M059J (cell line): ENCODE measurements around the gene EFNA5. TPM values are rescaled to one million over a fixed set of nuclear protein-coding genes. Genes with fewer than 3 reads are reported as not detected.

Experiments
- DNase-seq: peaks from one replicate; pipeline ENCODE4 v3.0.0-alpha.2; 2012; ENCODE audit warnings: low read depth
- total RNA-seq: library from RNA; depleted of rRNA; stranded (reverse); fragments of >200 nt; shearing (Covaris generic); gene quantifications from 2 replicates; pipeline ENCODE4 v1.2.3, GENCODE V29; 2014

The EFNA5 gene
- total RNA-seq, 1 experiment from 2014 or later, result 2.5 TPM

- peak; percentile 93 for DNase-seq
Observed at GRCh38 chr5:107672211-107673038, 1.7 kb upstream of the EFNA5 start.

GRCh38 chr5:107671742-107672210, 1.0 kb upstream of the EFNA5 start:
- DNase-seq, result peak; percentile 78

- peak; percentile 43 for DNase-seq
Observed at GRCh38 chr5:107670087-107670931, 428 bp downstream of the EFNA5 start.

GRCh38 chr5:107669096-107670031, 1.4 kb downstream of the EFNA5 start:
- peak; percentile 51 for DNase-seq

DNA sequence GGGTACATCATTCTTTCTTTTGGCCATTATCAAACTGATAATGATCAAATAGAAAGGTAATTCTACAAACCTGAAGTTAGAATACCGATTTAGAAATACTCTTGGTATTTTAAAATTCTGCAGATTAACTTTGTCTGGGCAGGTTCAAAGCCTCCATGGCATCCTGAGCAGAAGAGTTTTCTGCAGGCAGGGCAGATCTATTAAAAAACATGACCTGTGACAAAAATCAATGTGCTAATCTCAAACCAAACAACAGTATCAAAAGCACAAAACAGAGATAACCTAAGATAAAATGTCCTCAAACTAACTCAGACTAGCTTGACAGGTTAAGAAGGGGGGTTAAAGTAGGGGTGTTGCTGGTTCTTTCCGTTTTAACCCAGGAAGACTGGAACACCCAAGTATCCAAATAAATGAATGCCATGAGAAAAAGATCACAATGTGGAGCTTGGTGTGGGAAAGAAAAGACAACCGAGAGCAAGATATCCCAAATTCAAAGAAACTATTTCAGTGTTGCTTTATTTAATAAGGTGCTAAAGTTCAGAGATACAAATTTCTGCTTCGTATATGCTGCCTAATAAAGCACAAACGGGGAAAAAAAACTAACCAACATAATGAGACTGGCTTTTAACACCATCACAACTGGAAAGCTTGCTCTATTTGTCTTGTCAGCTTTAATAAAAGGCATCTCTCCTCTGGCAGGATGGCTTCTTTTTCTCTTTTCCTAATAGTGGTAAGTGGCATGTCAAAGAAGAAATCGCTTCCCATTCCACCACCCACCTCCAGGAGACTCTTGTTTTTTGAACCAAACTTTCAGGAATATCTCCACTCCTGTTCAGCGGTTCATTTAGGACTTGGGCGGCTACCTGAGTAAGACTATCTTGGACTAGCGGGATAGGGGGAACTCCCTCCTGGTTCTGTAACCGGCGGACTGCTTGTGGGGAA, 2.3 kb downstream of the EFNA5 start:
- peak; percentile 3 for DNase-seq

GRCh38 chr5:107666051-107666655, 4.6 kb downstream of the EFNA5 start:
- no peak for DNase-seq

GRCh38 chr5:107665036-107665570, 5.6 kb downstream of the EFNA5 start:
- DNase-seq, result no peak

- no peak for DNase-seq
Observed at GRCh38 chr5:107663697-107664096, 7.0 kb downstream of the EFNA5 start.

GRCh38 chr5:107661650-107662044, 9.1 kb downstream of the EFNA5 start:
- no peak for DNase-seq

DNA sequence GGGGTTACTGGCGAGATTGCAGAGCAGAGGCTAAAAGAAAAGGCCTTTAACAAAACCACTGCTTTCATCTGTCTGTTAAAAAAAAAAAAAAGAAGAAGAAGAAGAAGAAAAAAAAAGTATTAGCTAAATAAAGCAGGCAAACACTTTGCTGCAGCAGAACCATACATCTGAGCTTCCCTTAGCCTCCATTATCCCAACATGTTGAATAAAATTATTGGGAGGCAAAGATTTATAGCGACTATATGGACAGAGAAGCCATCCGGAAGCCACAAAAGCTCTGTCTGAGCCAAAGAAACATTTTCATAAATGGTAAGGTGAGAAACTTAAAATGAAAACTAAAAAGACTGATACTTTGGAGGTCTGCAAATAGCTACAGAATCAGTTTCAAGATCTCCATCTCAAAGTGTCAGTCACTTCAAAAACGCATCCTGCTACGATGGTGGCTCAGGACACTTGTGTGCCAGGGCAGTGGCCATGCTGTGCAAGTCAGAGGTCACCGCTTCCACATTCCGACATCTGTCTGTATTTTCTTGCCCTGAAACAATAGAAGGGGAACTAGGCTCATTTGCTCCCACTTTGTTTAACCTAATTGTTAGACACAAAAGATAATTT, 9.6 kb downstream of the EFNA5 start:
- DNase-seq, result no peak

DNA sequence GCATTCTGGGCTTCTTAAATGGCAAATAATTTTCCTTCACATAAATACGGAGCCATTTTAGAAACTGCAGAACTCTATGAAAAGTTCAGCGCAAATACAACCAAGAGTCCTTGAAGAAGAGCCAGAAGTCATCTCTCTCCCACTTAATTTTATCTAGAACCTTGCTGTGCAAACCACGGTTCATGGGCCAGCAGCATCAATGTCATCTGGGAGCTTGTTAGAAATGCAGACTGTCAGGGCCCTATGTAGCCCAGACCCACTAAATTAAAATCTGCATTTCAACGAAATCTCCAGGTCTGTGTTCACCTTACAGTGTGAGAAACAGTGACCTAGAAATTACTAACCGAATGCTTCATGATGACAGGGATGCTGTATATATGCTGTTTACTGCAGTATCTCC, 12.2 kb downstream of the EFNA5 start:
- no peak for DNase-seq

DNA sequence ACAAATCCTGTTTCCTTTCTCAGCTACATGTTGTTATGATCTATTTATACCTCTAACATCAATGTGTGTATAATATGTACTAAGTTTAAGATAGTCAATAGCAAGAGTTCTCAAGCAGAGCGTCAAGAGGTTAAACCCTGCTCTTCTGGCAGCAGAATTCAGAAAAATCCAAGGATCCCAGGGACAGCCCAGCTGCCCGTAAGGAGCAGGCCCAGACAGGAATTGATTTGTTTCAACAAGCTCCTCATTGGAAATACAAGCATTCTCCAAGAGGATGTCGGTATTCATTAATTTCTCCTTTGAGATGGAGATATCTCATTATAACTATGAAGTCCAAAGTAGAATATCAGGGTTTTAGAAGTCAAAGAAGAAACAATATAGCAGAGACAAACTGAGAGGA, 14.9 kb downstream of the EFNA5 start:
- DNase-seq, result no peak

DNA sequence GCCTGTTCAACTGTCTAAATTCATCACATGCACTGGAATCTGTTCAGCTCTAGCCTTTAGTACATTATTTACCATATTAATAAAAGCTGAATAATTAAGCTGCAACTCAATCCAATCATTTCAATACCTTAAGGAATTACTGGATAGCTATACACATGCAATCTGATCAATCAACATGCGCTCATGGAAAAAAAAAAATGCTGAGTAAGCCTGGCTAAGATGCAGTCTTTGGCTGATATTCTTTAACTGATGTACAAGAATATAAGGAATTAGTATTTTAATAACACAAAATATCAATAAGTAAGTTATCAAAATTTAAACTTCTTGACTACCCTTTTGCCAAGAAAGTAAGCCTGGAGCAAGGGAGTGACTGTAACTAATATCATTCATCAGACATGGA, 15.9 kb downstream of the EFNA5 start:
- DNase-seq, result no peak

- DNase-seq, result no peak
Observed at GRCh38 chr5:107653685-107654084, 17.1 kb downstream of the EFNA5 start.

DNA sequence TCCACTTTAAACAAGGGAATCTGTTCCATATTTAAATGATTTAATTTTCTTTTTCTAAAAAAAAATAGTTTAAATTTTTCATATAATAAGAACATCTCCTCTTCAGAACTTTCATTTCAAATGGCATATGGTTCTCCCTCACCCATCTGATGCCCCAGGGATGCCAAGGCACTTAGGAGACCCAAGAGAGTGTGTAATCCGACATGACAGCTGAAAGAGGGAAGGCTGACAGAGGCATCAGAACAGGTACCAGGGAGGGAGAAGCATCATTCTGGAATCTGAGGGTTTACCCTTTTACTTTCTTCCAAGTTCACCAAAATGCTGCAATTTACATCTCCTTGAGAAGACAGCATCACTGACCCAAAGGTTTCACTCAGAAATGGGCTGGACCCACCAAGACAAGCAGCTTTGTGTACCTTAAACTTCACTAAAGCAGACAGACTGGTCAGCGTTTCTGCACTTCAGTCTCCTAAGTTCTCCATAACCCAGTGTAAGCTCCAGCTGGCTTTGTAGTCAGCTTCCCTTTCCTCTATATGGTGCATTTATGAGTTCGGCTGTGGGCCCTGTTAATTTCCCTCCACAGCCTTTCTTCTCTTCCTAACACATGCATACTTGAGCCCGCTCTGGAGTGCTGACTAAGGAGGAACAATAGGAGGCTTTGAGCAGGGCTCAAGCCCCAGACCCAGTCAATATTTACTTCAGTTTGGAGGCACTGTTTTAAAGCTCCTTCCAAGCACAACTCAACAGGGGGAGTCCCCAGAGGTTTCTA, 17.7 kb downstream of the EFNA5 start:
- no peak for DNase-seq

DNA sequence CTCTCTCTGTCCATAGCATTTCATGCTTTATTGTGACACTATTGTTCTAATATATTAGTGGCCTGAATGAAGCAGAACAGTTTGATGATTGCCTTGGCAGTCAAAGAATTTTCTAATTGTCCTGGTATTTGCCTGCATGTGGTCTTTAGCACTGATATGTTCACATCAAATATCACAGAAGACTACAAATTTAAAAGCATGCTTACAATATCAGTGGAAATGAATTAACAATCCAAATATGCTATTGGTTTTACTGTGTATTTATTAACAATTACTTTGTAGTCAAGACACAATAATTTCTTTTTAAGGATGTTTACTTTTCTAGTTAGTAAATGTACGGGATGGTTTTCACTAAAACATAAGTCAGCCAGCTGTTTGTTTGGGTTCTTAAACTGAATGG, 18.3 kb downstream of the EFNA5 start:
- DNase-seq, result no peak

GRCh38 chr5:107651325-107651724, 19.4 kb downstream of the EFNA5 start:
- DNase-seq, result no peak

DNA sequence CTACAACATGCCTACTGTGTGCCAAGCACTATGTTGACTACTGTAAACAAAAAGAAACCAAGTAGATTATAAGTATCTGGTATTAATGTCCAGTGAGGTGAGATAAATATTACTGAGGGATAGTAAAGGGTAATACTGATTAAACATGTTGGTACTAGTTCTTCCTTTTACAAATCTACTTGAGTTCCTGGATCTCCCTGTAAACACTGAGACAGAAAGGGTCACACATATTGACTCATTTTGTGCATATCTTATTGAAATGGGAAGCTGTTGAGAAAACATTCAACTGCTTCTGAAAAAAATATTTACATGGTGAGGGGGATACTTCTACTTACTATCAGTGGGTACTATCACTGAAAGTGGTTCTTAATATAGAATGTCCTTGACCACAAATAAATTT, 24.3 kb downstream of the EFNA5 start:
- no peak for DNase-seq

DNA sequence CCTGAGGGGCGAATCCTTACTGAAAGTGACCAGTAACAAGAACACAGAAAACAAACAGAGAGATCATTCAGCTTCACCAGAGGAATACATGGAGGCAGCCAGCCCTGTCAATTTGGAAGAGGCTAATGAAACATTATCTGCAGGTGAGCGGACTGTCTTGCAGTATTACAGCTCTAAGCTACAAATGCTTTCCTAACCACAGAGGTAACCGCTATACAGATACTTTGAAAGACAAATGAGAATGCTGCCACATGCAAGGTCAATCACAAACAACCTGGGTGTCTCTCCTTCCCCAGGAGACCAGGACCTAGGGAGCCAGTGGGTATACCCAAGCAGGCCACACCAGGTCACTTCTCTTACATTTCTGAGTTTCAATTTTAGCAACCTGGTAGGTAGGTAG, 30.2 kb downstream of the EFNA5 start:
- no peak for DNase-seq
